Mucosa of stomach (tissue), 1 donor: ENCODE data around the gene MYH7.

Source experiments
- H3K27me3 ChIP-seq: one replicate; pipeline ENCODE4 v1.7.0; 2013; ENCODE audit warnings: mild to moderate bottlenecking, low read length; ENCODE audit not compliant: control insufficient read depth, insufficient read depth
- H3K36me3 ChIP-seq: one replicate; pipeline ENCODE4 v1.7.0; 2013; ENCODE audit warnings: low read length; ENCODE audit not compliant: control insufficient read depth, insufficient read depth
- H3K4me1 ChIP-seq: one replicate; pipeline ENCODE4 v1.7.0; 2013; ENCODE audit warnings: mild to moderate bottlenecking, low read length; ENCODE audit not compliant: control insufficient read depth, insufficient read depth
- H3K4me3 ChIP-seq: one replicate; pipeline ENCODE4 v1.7.0; 2013; ENCODE audit warnings: low read length
- H3K9ac ChIP-seq: one replicate; pipeline ENCODE4 v1.7.0; 2013; ENCODE audit warnings: mild to moderate bottlenecking, low read length, moderate library complexity
- H3K9me3 ChIP-seq: one replicate; pipeline ENCODE4 v1.7.0; 2013; ENCODE audit warnings: mild to moderate bottlenecking, low read length, moderate library complexity; ENCODE audit not compliant: control insufficient read depth
- donor health status: Pancreatic carcinoma.

The MYH7 gene

GRCh38 chr14:23364164-23365035 is 71.1 kb downstream of the MYH7 start:
- H3K4me3 ChIP-seq: no peak overlapping the region
- H3K9me3 ChIP-seq: no peaks in the 10 kb centered on the region
- no peaks in the 10 kb centered on the region for H3K36me3 ChIP-seq
- H3K27me3 ChIP-seq: peaks cover 27% of the 10 kb centered on the region
- H3K9ac ChIP-seq: peak overlapping the region; percentile 60
- H3K4me1 ChIP-seq: peaks cover 5% of the 10 kb centered on the region
